Measurements from ENCODE around the gene SERPIND1.

DNA sequence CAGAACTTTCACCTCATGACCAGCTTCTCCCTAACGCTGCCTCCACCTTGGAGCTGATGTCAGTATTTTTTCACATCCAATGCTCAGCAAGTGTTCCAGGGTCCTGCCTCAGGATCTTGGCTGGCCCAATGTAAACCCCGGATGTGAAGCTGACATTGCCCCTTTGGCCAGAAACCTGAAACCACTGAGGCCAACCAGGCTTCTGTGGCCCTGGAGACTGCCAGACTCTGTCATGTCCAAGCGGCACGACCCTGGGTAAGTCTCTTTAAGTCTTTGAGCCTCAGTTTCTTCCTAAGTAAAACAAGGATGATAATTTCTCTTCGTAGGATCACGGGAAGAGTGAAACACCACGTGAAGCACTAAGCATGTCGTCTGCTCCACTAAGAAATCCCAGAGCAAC, 22.8 kb downstream of the SERPIND1 start:
- no peak for TF ChIP-seq EP300 (IDR thresholded peaks at IDR 0.05)
- TF ChIP-seq, protein P1, sequence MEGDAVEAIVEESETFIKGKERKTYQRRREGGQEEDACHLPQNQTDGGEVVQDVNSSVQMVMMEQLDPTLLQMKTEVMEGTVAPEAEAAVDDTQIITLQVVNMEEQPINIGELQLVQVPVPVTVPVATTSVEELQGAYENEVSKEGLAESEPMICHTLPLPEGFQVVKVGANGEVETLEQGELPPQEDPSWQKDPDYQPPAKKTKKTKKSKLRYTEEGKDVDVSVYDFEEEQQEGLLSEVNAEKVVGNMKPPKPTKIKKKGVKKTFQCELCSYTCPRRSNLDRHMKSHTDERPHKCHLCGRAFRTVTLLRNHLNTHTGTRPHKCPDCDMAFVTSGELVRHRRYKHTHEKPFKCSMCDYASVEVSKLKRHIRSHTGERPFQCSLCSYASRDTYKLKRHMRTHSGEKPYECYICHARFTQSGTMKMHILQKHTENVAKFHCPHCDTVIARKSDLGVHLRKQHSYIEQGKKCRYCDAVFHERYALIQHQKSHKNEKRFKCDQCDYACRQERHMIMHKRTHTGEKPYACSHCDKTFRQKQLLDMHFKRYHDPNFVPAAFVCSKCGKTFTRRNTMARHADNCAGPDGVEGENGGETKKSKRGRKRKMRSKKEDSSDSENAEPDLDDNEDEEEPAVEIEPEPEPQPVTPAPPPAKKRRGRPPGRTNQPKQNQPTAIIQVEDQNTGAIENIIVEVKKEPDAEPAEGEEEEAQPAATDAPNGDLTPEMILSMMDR (IDR thresholded peaks at IDR 0.05), result no peak
- TF ChIP-seq POLR2A (IDR thresholded peaks at IDR 0.05; ENCODE audit: low read depth), result no peak

Measured in esophagus muscularis mucosa (tissue), 4 donors.